Esophagus squamous epithelium (tissue), 5 donors: Measurements from ENCODE around the gene KRTAP2-3. TPM values are rescaled to one million over a fixed set of nuclear protein-coding genes. Genes with fewer than 3 reads are reported as not detected.

Source experiments
- DNase-seq: peaks from one replicate; lab custom pipeline; 2025; lab: John Stamatoyannopoulos, UW
- H3K27ac ChIP-seq, 4 donors: fragments of 200-600 bp; sonication (generic); one replicate each; pipeline ENCODE4 v1.5.1; 2016 to 2019; ENCODE audit warnings: mild to moderate bottlenecking in 1 of 4
- H3K27me3 ChIP-seq, 4 donors: fragments of 200-600 bp; sonication (generic); 1 replicate in 3 of 4; 2 replicates in 1 of 4; pipeline versions ENCODE4 v1.5.1 to v1.6.0; 2017 to 2021; ENCODE audit warnings: antibody characterized with exemption in 1 of 4
- H3K36me3 ChIP-seq, 3 donors: fragments of 200-600 bp; sonication (generic); one replicate each; pipeline ENCODE4 v1.5.1; 2016 to 2019
- H3K4me1 ChIP-seq, 3 donors: fragments of 200-600 bp; sonication (generic); one replicate each; pipeline ENCODE4 v1.5.1; 2017 to 2019
- H3K4me3 ChIP-seq, 4 donors: fragments of 200-600 bp; sonication (generic); 1 replicate in 3 of 4; 2 replicates in 1 of 4; pipeline ENCODE4 v1.5.1; 2016 to 2019; ENCODE audit warnings: mild to moderate bottlenecking in 2 of 4, moderate library complexity in 1 of 4
- H3K9me3 ChIP-seq, 3 donors: fragments of 200-600 bp; sonication (generic); one replicate each; pipeline ENCODE4 v1.5.1; 2016 to 2019
- CTCF ChIP-seq, 6 experiments: fragments of 450-650 bp in 4 of 6; fragments of 200-600 bp in 2 of 6; sonication (generic) in 2 of 6; IDR thresholded peaks; one replicate each; pipeline ENCODE4 v1.5.1; 2016 to 2019; ENCODE audit warnings: antibody characterized with exemption in 6 of 6, mild to moderate bottlenecking in 4 of 6, moderate library complexity in 4 of 6
- POLR2A ChIP-seq, 4 donors: fragments of 450-650 bp; IDR thresholded peaks; one replicate each; pipeline ENCODE4 v1.6.1; 2017; ENCODE audit warnings: antibody characterized with exemption in 4 of 4, mild to moderate bottlenecking in 4 of 4, moderate library complexity in 3 of 4
- WGBS, 2 donors: methylation state at CpG; one replicate each; pipeline ENCODE4 v1.1.5; 2018; 5-methylcytosine and 5-hydroxymethylcytosine counted together
- intact Hi-C: fragments of 100-400 bp; cut with DNase I; formaldehyde crosslinking; loops from one replicate; pipeline ENCODE4 v1.15.0; 2022
- total RNA-seq, 4 donors: library from RNA; depleted of rRNA; stranded (reverse); fragments of >200 nt; gene quantifications; one replicate each; pipeline ENCODE4 v1.1.0, GENCODE V29; 2016
- donor health status: DM: yes; HTN: yes; CAD: no.

KRTAP2-3 gene
- total RNA-seq, 4 donors from 2014 or later: not detected

DNA sequence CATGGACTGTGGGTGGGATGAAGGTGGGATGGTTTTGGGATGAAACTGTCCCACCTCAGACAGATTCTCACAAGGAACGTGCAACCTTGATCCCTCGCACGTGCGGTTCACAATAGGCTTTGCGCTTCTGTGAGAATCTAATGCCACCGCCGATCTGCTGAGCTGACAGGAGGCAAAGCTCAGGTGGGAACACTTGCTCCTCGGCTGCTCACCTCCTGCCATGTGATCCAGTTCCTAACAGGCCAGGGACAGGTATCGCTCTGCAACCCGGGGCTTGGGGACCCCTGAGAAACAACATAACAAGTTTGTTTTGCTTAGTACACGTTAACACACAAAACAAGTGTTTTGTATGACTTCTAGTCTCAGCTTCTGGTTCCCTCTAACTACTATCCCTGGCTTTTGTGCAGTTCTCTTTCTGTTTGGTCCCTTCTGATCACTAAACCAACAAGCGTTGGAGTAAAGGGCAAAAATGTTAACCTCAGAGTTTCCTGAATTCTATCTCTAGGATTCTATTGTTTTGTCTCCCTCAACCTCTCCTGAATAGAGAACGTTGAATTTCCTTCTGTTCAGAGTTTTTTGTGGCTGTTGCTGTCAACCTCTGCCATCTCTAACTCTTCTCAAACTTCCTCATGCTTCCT, 43.2 kb downstream of the KRTAP2-3 start:
- no peaks in the 10 kb centered on the region for H3K9me3 ChIP-seq
- no peak for DNase-seq
- H3K27ac ChIP-seq: no peak overlapping the region
- 76 to 77% methylated on average over 10 to 13 of the region's 13 CpGs for WGBS, 2 donors
- peaks cover 0 to 21% (median 0%) of the 10 kb centered on the region in 4 donors for H3K27me3 ChIP-seq
- intact Hi-C loops: no loop called here
- no peak for TF ChIP-seq CTCF (IDR thresholded peaks at IDR 0.05)
- no peak for TF ChIP-seq POLR2A (IDR thresholded peaks at IDR 0.05)
- H3K4me1 ChIP-seq: peaks cover 0 to 22% (median 4%) of the 10 kb centered on the region in 3 donors
- no peaks in the 10 kb centered on the region for H3K36me3 ChIP-seq
- no peak overlapping the region for H3K4me3 ChIP-seq

DNA sequence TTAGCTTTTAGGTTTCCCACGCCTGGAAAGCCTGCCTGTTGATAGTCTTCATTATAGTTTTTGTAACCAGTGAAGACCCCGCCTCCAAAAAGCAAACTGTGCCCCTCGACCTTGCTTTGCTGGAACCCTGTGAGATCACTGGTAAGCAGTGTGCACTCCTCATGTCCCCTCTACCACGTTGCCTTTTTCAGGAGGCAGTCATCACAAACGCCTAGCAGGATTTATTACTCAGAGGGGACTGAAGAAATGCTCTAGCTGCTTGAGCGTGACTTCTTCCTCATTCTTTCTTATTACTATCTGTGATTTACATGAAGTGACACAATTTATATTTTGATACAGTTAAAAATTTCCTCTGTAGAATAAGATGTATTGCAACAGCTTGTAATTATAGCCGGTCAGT, 44.5 kb downstream of the KRTAP2-3 start:
- Histone ChIP-seq H3K4me3 (no peak overlapping the region), H3K36me3 (no peaks in the 10 kb centered on the region), H3K27me3 (peaks cover 0 to 21% (median 0%) of the 10 kb centered on the region in 4 donors), H3K27ac (no peak overlapping the region), H3K4me1 (peaks cover 0 to 22% (median 4%) of the 10 kb centered on the region in 3 donors), H3K9me3 (no peaks in the 10 kb centered on the region)
- intact Hi-C loops: no loop called here
- TF ChIP-seq CTCF (IDR thresholded peaks at IDR 0.05): no peak
- TF ChIP-seq POLR2A (IDR thresholded peaks at IDR 0.05): no peak
- 66 to 67% methylated on average over 7 of the region's 7 CpGs for WGBS, 2 donors
- DNase-seq: no peak

- WGBS, 2 donors: 17 to 38% methylated on average over 1 of the region's 1 CpG
- Histone ChIP-seq H3K4me1 (peaks cover 0 to 32% (median 4%) of the 10 kb centered on the region in 3 donors), H3K9me3 (no peaks in the 10 kb centered on the region), H3K36me3 (no peaks in the 10 kb centered on the region), H3K27me3 (peaks cover 0 to 21% (median 0%) of the 10 kb centered on the region in 4 donors), H3K27ac (no peak overlapping the region), H3K4me3 (no peak overlapping the region)
- intact Hi-C loops: no loop called here
- no peak for DNase-seq
- TF ChIP-seq CTCF (IDR thresholded peaks at IDR 0.05) (no peak), POLR2A (IDR thresholded peaks at IDR 0.05) (no peak)
These were observed 46.3 kb downstream of the KRTAP2-3 start for GRCh38 chr17:41013606-41014005.

GRCh38 chr17:41013181-41013580, 46.7 kb downstream of the KRTAP2-3 start:
- no peak overlapping the region for H3K27ac ChIP-seq
- 75 to 83% methylated on average over 3 of the region's 3 CpGs for WGBS, 2 donors
- intact Hi-C loops: no loop called here

More at GRCh38 chr17:41013181-41013580, 46.7 kb downstream of the KRTAP2-3 start:
- Histone ChIP-seq H3K27me3 (peaks cover 0 to 21% (median 0%) of the 10 kb centered on the region in 4 donors), H3K4me1 (peaks cover 0 to 28% (median 1%) of the 10 kb centered on the region in 3 donors), H3K4me3 (no peak overlapping the region), H3K36me3 (no peaks in the 10 kb centered on the region), H3K9me3 (no peaks in the 10 kb centered on the region)
- no peak for DNase-seq
- TF ChIP-seq POLR2A (IDR thresholded peaks at IDR 0.05) (no peak), CTCF (IDR thresholded peaks at IDR 0.05) (no peak)
